ENCODE data around the gene MAN2A1.

The MAN2A1 gene

GRCh38 chr5:109688970-109689739 lies 572 bp upstream of the MAN2A1 start:
- peak overlapping the region; percentile 67 for H3K4me3 ChIP-seq (ENCODE audit: low read depth, low read length)
- peak; percentile 66 for DNase-seq (ENCODE audit: low read depth)
- peak; percentile 11 for TF ChIP-seq CTCF (IDR thresholded peaks at IDR 0.05; ENCODE audit: low read depth, low read length, missing control alignments)

DNA sequence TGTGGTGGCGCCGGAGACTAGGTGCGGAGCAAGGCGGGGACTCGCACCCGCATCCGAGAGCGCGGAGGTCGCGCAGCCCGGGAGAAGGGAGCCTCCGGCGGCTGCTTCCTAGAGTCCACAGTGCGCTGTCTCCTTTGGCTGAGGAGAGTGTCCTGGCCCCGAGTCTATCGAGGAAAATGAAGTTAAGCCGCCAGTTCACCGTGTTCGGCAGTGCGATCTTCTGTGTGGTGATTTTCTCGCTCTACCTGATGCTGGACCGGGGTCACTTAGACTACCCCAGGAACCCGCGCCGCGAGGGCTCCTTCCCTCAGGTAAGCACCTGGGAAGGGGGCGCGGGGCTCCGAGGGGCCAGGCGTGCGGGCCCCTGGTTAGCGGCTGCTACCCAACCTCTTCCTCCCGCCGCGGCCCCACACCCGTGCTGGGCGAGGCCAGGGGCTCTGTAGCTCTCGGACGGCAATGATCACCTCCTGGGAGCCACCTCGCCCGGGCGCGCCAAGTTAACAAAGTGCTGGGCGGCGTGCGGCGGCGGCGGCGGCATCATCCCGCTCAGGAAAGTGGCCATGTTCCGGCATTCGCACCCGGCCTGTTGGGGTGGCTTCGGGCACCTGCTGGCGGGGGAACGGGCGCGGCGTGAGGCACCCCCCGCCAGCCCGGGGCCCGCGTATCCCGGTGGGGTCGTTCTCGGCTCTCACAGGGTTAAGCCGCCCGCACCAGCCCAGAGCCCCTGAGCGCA lies 681 bp downstream of the MAN2A1 start:
- TF ChIP-seq CTCF (IDR thresholded peaks at IDR 0.05; ENCODE audit: low read depth, low read length, missing control alignments), result no peak
- no peak for DNase-seq (ENCODE audit: low read depth)

DNA sequence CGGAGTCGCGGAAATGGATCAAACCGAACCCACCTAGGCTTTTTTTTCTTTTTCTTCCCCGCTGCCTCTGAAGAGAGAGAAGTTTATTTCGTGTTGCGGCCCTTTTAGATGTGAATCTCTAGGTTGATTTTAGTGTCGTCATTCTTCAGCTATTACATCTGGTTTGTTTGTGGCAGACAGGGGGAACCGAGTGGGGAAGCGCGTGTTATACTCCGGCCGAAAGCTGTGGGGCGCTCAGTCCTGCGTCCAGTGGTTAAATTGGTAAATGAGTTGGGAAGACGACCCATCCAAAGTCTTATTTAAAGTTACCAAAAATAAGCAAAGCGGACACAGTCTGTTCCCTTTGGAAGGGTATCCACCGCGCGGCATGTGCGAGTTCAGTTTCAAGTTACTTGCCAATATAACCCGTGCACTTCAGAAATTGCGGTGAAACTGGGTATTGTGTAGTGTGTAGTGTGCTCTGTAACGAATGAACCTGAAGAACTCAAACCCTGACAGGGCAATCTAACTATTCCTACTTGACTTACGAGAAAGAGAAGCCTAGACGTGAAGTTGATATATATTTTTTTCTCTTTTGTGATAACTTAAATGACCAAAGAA lies 1.3 kb downstream of the MAN2A1 start:
- peak; percentile 34 for DNase-seq (ENCODE audit: low read depth)
- TF ChIP-seq CTCF (IDR thresholded peaks at IDR 0.05; ENCODE audit: low read depth, low read length, missing control alignments), result peak; percentile 58

More for the DNA sequence above, 681 bp downstream of the MAN2A1 start:
- peak overlapping the region; percentile 67 for H3K4me3 ChIP-seq (ENCODE audit: low read depth, low read length)

GRCh38 chr5:109691996-109692395 lies 2.3 kb downstream of the MAN2A1 start:
- peak overlapping the region; percentile 67 for H3K4me3 ChIP-seq (ENCODE audit: low read depth, low read length)
- DNase-seq (ENCODE audit: low read depth), result no peak
- no peak for TF ChIP-seq CTCF (IDR thresholded peaks at IDR 0.05; ENCODE audit: low read depth, low read length, missing control alignments)

More for the DNA sequence above, 1.3 kb downstream of the MAN2A1 start:
- H3K4me3 ChIP-seq (ENCODE audit: low read depth, low read length), result peak overlapping the region; percentile 67

DNA sequence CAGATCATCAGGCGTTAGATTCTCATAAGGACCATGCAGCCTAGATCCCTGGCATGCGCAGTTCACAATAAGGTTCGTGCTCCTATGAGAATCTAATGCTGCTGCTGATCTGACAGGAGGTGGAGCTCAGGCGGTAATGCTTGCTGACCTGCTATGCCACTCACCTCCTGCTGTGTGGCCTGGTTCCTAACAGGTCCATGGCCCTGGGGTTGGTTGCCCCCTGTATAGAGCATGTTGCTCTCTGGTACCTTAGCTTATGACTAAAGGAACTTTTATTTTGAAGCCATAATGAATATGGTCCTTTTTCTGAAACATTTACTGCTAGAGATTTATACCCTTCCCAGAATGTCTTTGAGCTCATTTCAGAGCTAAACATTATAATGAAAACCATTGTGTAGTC lies 3.1 kb downstream of the MAN2A1 start:
- H3K4me3 ChIP-seq (ENCODE audit: low read depth, low read length), result no peak overlapping the region; the same call in 1 of the 2 replicates
- TF ChIP-seq CTCF (IDR thresholded peaks at IDR 0.05; ENCODE audit: low read depth, low read length, missing control alignments), result no peak
- DNase-seq (ENCODE audit: low read depth), result no peak

GRCh38 chr5:109693535-109694400 lies 4.0 kb downstream of the MAN2A1 start:
- no peak overlapping the region; the same call in 1 of the 2 replicates for H3K4me3 ChIP-seq (ENCODE audit: low read depth, low read length)
- DNase-seq (ENCODE audit: low read depth), result no peak
- TF ChIP-seq CTCF (IDR thresholded peaks at IDR 0.05; ENCODE audit: low read depth, low read length, missing control alignments), result no peak
